Endothelial cell (in vitro differentiated cells): ENCODE data around the gene IGF2BP3. TPM values are rescaled to one million over a fixed set of nuclear protein-coding genes. Genes with fewer than 3 reads are reported as not detected.
A peak's percentile ranks its signal among the peaks of the same experiment; 100 is the strongest.

Source experiments
- DNase-seq: peaks from one replicate; pipeline ENCODE4 v3.0.0; 2021; ENCODE audit warnings: low spot score
- H3K27ac Mint-ChIP-seq: one replicate; pipeline ENCODE4 v1.8.0; 2021; ENCODE audit warnings: mixed read lengths, inconsistent platforms; ENCODE audit not compliant: unreplicated experiment
- H3K27me3 Mint-ChIP-seq: one replicate; pipeline ENCODE4 v1.8.0; 2021; ENCODE audit warnings: mild to moderate bottlenecking, moderate library complexity, mixed read lengths, inconsistent platforms; ENCODE audit not compliant: unreplicated experiment
- H3K36me3 Mint-ChIP-seq: one replicate; pipeline ENCODE4 v1.8.0; 2021; ENCODE audit warnings: mild to moderate bottlenecking, low read depth, mixed read lengths, inconsistent platforms; ENCODE audit not compliant: unreplicated experiment
- H3K4me1 Mint-ChIP-seq: one replicate; pipeline ENCODE4 v1.8.0; 2021; ENCODE audit warnings: mild to moderate bottlenecking, mixed read lengths, inconsistent platforms; ENCODE audit not compliant: unreplicated experiment
- H3K4me3 Mint-ChIP-seq: one replicate; pipeline ENCODE4 v1.8.0; 2021; ENCODE audit warnings: mild to moderate bottlenecking, mixed read lengths, inconsistent platforms; ENCODE audit not compliant: unreplicated experiment
- H3K9me3 Mint-ChIP-seq: one replicate; pipeline ENCODE4 v1.8.0; 2021; ENCODE audit warnings: mixed read lengths, inconsistent platforms; ENCODE audit not compliant: unreplicated experiment
- CTCF ChIP-seq: fragments of 200-600 bp; sonication (generic); IDR thresholded peaks from one replicate; pipeline ENCODE4 v1.5.0; 2021; ENCODE audit warnings: antibody characterized with exemption; ENCODE audit not compliant: unreplicated experiment
- total RNA-seq: library from RNA; stranded (reverse); fragmentation: NEBNext Ultra II Directional; extraction: Animal tissue kit (Norgen Biotek cat#: 25700); gene quantifications from one replicate; pipeline ENCODE4 v1.2.1, GENCODE V29; 2021; ENCODE audit not compliant: unreplicated experiment

Gene IGF2BP3
- total RNA-seq, 1 donor from 2014 or later: 92.8 TPM

- DNase-seq: no peak
- H3K27me3 Mint-ChIP-seq: peaks cover 1% of the 10 kb centered on the region
- H3K4me3 Mint-ChIP-seq: no peak overlapping the region
- H3K36me3 Mint-ChIP-seq: no peaks in the 10 kb centered on the region
- H3K4me1 Mint-ChIP-seq: peaks cover 11% of the 10 kb centered on the region
- no peak overlapping the region for H3K27ac Mint-ChIP-seq
- no peak for TF ChIP-seq CTCF
- no peaks in the 10 kb centered on the region for H3K9me3 Mint-ChIP-seq
These were observed 43.4 kb downstream of the IGF2BP3 start for GRCh38 chr7:23426876-23427275.

- Mint-ChIP-seq H3K4me1 (peaks cover 15% of the 10 kb centered on the region), H3K27me3 (peaks cover 1% of the 10 kb centered on the region), H3K4me3 (no peak overlapping the region), H3K27ac (peak overlapping the region; percentile 25), H3K9me3 (no peaks in the 10 kb centered on the region), H3K36me3 (no peaks in the 10 kb centered on the region)
- TF ChIP-seq CTCF: no peak
- DNase-seq: no peak
These were observed 47.4 kb downstream of the IGF2BP3 start for GRCh38 chr7:23422909-23423308.

GRCh38 chr7:23422384-23422783 lies 47.9 kb downstream of the IGF2BP3 start:
- no peak overlapping the region for H3K4me3 Mint-ChIP-seq

GRCh38 chr7:23419845-23420244 lies 50.4 kb downstream of the IGF2BP3 start:
- peaks cover 34% of the 10 kb centered on the region for H3K4me1 Mint-ChIP-seq
- no peak overlapping the region for H3K4me3 Mint-ChIP-seq

More at GRCh38 chr7:23422384-23422783, 47.9 kb downstream of the IGF2BP3 start:
- DNase-seq: no peak
- Mint-ChIP-seq H3K9me3 (no peaks in the 10 kb centered on the region), H3K36me3 (no peaks in the 10 kb centered on the region), H3K27me3 (peaks cover 1% of the 10 kb centered on the region), H3K4me1 (peaks cover 17% of the 10 kb centered on the region), H3K27ac (peak overlapping the region; percentile 25)
- no peak for TF ChIP-seq CTCF

GRCh38 chr7:23419160-23419559 lies 51.1 kb downstream of the IGF2BP3 start:
- no peak for TF ChIP-seq CTCF
- Mint-ChIP-seq H3K4me3 (no peak overlapping the region), H3K4me1 (peaks cover 37% of the 10 kb centered on the region), H3K9me3 (no peaks in the 10 kb centered on the region), H3K36me3 (peaks cover 16% of the 10 kb centered on the region), H3K27me3 (peaks cover 5% of the 10 kb centered on the region), H3K27ac (peak overlapping the region; percentile 12)
- no peak for DNase-seq

More at GRCh38 chr7:23419845-23420244, 50.4 kb downstream of the IGF2BP3 start:
- DNase-seq: no peak
- no peak for TF ChIP-seq CTCF
- H3K27me3 Mint-ChIP-seq: peaks cover 4% of the 10 kb centered on the region
- no peak overlapping the region for H3K27ac Mint-ChIP-seq
- no peaks in the 10 kb centered on the region for H3K9me3 Mint-ChIP-seq
- H3K36me3 Mint-ChIP-seq: peaks cover 9% of the 10 kb centered on the region
